ENCODE measurements around the gene DNAI1.

The DNAI1 gene

DNA sequence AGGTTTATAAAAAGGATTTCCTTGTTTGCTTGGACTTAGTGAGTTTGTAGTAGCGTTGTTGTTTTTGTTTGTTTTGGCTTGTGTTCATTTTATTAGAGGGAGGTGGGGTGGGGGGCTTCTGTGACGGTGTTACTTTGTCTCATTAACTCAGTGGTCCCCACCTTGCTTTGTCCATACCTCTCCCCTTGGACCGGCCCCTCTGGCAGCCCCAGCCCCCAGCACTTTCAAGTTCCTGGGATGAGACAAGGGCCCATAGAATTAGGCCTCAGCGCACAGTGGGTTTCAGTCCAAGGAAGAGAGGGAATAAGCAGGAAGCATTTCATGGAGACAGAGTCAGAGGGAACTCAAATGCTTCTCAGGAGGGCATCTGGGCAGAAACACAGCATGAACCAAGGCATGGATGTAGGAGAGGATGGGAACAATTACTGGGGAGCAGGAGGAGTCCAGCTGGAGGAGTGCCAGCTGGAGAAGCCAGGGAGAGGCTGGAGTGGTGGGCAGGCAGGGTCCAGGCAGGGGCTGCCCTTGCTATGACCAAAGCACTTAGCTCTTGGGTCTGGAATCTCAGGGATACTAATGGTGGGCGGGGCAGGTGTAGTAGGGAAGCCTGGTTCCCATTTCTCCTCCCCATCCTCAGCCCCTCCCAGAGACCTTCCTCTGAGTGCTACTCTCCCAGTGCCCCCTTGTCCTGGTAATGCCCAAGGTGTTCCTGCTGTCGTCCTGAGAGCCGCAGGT lies 87.7 kb downstream of the DNAI1 start:
- no peak for DNase-seq (ENCODE audit: low spot score)

DNA sequence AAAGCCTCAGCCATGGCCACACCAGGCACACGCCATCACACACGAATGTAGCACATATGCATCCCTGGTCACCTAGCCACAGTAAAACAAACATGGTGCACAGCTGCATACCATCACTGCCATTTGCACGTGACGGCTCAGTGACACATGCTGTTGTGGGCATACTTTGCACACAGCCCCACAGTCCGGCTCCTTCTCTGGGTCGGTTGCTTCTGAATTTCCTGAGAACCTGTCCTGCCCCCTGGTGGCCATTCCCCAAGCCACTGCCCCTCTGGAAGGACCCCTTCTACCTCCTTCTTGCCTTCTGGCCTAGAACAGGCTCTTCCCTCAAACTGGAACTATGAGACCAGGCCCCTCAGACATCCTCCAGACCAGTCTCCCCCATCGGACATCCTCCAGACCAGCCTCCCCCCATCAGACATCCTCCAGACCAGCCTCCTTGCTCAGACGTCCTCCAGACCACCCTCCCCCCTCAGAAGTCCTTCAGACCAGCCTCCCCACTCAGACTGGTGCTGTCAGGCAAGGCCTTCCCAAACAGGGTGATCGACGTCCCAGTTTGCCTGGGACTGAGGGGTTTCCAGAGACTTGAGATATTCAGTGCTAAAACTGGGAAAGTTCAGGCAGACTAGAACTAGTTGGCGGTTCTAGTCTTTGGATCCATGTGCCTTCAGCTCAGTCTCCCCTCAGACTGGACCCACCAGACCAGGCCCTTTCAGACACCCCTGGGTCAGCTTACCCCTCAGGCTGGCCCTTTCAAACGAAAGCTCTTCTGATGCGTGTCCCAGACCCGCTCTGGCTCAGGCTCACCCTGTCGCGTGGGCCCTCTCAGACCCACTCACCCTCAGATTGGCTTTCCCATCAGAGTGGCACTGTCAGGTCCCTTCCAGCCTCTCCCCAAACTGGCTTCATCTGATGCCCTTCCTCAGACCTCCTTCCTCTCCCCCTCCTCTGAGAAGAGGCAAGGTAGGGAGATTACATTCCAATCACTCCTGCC lies 88.5 kb downstream of the DNAI1 start:
- DNase-seq (ENCODE audit: low spot score), result peak; percentile 48

DNA sequence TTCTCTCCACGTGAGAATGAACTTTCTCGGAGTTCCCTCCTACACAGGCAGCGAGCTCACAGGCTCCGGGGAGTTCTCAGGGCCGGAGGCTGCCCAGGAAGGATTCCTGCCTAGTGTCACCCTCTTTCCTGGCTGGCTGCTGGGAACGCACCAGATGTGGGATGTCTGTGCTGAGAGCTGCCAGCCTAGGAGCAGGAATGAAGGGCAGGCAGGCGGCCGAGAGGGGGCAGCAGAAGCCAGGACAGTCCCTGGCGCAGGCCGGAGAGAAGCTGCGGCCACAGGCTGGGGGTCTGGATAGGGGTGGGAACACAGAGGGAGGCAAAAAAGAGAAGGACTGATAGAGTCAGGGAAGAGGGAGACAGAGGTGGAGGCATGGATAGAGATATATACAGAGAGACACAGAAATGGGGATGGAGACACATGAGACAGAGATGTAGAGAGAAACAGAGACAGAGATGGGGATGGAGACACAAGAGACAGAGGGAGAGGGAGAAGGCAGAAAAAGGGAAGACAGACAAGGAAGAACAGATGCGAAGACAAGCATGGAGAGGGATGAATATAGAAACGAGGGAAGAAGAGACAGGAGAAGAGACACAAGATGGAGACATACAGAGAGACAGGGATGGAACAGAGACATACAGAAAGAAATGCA lies 89.5 kb downstream of the DNAI1 start:
- DNase-seq (ENCODE audit: low spot score), result peak; percentile 41

DNA sequence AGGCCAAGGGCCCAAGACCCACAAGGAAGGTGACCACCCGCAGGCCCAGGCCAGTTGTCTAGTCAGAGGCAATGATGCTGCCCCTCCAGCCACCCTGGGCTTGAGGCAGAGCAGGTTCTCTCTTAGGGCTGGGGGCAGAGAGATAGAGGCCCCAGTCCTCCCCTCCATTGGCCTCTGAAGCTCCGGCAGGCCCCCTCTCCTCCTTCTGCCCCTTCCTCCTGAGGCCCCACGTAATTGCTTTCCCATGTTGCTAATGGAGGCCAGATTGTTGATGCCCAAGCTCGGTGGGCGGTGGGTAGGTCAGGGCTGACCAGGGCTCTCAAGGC lies 90.8 kb downstream of the DNAI1 start:
- no peak for DNase-seq (ENCODE audit: low spot score)

DNA sequence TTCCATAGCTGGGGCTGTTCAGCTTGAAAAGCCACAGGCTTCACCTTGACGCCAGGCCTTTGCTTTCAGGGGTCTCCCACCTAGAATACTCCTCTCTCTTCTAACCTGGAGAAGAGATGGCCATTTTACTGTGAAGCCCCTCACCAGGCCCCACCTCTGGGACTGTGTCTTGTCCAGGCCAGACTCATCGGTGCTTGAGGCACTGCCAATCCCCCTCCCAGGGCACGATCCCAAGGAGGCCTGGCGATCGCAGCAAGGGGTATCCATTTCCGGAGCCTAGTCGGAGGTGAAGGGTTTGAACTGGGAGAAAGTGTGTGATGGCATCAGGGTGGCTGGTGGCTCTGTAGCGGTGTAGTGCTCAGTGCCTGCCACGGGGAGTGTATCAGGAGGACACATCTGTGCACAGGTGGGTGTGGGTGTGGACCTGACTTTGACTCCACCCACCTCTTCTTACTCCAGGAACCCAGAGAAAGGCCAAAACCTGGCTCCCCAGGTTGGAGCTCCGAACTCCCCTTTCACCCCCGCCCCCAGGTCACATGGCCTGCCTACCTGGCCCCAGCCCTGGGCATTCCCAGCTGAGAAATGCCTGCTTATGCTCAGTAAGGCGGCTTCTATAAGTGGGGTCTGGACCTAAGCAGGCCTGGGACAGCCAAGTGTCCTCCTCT lies 91.5 kb downstream of the DNAI1 start:
- no peak for DNase-seq (ENCODE audit: low spot score)

DNA sequence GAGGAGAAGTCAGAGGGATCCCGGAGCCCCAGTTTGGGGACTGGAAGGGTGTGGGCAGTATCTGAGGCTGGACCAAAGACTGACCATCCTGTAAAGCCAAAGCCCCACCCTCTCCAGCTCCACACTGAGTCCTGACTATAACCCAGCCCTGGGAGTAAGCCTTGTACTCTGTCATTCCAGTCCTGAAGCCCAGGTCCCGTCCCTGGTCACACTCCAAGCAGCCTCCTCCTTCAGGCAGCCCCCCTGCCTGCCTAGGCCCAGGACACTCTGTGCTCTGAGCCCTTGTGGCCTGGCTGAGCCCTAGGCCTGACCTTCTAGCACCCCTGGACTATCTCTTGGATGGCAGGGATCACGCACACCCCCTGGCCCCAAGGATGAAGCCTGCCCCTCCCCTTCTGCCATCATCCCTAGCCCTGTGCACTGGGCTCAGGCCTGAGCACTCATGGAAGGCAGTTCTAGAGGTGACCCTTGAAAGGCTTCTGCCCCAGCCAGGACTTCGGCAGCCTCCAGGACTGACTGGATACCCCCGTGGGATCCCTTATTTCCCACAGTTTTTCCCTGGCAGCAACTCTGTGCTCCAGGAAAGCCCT lies 92.2 kb downstream of the DNAI1 start:
- DNase-seq (ENCODE audit: low spot score), result no peak

DNA sequence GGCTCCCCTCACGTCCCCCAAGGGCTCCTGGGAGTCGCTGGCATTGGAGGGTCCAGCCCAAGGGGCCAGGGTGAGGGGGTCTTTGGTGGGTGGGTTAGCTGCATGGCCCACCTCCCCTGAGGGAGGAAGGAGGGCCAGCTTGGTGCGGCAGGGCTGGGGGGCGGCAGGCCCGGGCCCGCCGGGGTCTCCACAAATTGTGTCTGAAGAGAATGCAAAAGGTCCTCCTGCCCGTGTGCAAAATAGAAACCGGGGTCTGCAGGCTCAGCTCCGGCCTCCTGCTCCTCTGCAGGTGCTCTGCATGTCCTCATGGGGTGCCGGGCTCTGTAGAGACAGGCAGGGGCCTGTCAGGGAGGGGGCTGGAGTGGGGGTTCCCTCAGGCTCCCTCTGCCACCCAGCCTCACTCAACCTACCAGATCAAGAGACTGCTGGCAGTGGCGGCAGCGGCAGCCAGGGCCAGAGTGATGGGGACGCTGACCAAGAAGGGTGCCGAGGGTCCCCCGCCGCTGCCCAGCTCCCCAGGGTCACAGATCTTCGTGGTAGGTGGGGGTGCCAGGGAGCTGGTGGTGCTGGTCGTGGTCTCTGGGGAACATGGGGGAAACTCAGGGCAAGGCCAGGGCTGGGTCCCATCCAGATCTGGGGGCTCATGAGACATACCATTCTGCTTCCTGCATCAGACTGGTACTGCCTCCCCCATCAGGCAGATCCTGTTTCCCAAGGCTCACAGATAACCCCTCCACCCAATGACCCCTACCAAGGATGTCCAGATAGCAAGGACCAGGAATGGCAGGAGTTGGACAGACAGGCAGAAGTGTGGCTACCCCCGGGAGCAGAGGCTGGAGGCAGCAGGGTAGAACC lies 93.4 kb downstream of the DNAI1 start:
- DNase-seq (ENCODE audit: low spot score), result no peak

DNA sequence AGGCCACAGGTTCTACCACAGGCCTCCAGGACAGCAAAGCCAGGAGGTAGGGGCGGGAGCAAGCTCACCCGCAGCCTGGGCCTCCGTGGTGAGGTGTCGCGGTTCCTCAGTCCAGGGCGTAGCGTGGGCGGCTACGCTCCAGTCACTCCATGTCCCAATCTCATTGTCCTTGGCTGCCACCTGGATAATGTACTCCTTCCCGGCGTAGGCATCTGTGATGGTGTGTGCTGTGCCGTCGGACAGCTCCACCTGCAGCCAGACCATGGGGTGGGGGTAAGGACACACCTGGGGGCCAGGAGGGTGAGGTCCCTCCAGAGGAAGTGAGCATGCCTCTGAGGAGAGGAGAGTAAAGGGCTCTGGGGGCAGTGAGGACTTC lies 94.0 kb downstream of the DNAI1 start:
- DNase-seq (ENCODE audit: low spot score), result no peak

DNA sequence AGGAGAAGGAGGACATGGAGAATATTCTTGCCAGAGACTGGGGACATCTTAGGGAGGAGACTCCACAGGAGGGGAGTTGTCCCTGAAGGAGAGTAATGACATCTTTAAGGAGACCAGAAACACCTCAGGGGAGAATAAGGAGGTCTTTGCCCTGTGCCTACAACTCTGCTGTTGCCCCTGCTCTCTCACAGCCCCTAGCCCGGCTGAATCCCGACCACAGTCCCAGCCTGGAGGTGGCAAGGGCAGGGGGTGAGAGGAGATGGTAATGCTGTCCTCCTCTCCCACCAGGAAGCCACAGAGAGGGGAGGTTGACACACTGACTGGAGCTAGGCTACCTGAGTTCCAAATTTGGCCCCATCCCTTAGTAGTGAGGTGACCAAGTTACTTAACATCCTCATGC lies 94.4 kb downstream of the DNAI1 start:
- no peak for DNase-seq (ENCODE audit: low spot score)

DNA sequence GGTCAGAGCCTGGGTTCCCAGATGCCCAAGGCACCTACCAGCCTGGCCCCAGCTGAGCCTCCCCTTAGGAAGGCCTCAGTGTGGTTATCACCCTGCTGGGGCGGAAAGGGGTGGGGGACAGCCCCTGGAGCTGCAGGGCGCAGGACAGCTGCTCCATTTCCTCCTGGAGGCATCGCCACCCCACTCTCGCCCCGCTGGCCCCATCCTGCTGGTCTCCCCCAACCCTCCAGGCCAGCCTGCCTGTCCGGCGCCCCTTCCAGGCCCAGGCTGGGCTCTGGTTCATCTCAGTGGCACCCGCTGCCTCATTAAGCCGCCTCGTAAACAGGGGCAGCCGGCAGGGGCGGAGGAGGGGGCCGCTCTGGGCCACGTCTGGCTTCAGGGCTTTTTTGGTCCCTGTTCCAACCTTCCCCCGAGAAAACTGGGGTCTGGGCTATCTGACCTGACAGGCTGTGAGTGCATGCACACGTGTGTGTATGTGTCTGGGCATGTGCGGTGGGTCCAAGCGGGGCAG lies 95.0 kb downstream of the DNAI1 start:
- DNase-seq (ENCODE audit: low spot score), result no peak

DNA sequence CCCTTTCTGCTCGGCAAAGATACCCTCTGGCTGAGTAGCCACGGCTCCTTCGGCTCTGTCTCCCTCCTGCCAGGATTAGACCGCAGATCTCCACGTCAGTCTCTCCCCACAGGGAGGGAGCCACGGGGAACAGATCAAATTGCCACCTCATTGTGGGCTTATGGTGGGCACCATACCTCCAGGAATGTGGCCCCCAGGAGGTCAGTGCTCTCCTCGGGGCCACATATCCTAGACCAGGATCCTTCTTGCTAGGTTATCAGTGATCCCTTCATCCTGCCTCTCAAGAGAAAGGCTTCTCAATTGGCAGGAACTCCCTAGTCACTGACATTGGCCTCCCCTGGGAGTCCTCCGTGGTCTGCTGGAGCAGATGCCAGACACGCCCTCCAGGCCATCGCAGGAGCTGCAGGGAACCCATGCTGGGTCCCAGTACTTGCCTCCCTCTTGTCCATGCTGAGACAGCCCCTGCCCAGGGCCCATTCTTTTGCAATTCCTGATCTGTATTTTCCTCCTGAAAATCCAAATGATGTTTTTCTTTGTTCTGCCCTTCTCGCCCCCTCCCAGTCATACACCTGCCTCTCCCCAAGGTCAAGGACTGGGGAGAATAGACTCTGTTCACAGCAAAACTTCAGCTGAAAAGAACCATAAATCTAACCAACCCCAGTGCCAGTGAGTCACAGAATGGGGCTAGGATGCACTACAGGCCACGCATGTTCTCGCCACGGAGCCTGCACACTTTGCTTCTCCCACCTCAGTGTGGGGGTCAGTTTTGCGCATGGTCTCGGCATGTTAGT lies 95.8 kb downstream of the DNAI1 start:
- no peak for DNase-seq (ENCODE audit: low spot score)

DNA sequence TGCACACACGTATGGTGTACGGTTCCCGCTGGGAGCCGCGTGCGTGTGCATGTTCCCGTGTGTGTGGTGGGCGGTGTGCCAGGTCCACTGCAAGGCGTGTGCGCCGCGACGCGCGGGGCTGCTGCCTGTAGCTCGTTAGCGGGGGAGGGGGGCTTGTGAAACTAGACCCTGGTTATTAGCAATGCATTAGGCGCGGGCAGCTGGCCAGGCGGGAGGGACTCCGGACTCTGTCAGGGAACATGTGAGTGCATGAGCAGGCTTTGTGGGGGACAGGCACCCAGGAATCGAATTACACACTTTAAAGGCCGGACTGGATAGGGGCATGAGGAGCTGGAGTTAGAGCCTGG lies 96.4 kb downstream of the DNAI1 start:
- DNase-seq (ENCODE audit: low spot score), result no peak

DNA sequence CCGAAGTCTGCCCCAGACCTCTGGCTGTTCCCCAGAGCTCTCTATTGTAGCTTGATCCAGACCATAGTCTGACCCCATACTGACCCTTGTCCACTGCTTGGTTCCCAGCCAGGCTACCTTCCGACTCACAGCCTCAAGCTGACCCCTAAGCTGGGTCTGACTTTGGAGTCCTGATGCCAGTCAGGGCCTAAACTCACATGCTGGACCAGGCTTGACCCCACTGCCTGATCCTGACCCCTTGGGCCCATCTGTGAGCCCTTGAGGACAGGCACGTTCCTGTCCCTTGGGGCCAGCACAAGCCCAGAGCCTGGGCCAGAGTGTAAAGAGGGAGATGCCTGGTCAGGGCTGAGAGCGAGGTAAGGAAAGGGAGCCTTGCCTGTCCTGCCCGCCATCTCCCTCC lies 96.9 kb downstream of the DNAI1 start:
- DNase-seq (ENCODE audit: low spot score), result no peak

DNA sequence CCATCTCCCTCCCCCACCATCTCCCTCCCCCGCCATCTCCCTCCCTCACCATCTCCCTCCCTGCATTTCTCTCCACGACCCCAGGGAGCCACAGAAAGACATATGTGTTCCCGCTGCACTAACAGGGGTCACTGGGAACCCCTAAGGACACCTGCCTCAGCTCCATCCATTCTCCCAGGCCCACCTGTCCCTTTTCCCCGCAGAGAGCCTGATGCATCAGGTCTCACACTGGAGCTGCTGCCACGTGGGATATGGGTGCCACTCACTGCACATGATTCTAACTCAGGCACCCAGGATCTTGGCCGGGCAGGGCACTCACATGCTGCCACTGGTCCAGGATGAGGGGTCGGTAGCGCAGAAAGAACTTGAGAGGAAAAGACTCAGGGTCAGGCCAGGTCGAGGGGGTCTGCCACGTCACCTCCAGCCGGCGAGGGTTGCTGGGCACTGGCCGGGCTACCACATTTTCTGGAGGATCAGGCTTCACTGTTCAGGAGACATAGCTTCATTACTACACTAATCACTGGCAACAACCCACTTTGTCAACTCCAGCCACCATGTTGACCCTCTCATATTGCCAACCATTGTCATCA lies 97.4 kb downstream of the DNAI1 start:
- no peak for DNase-seq (ENCODE audit: low spot score)

DNA sequence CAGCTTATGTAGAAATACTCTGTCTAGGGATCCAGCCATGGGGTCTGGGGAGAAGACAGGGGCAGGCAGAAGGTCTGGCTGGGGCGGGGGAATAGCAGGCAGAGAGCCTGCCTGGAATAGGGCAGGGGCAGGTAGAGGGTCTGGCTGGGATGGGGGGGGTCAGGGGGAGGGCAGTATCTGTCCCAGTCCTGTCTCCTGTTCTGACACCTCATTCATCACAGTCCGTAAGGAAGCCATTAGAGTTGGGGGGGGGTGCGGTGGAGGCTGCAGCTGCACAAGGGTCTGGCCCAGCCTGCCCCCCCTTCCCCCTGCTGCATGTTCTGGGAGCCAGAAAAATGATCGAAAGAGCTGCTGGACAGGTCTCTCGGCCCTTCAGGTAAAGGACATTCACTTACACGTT lies 98.3 kb downstream of the DNAI1 start:
- DNase-seq (ENCODE audit: low spot score), result no peak

DNA sequence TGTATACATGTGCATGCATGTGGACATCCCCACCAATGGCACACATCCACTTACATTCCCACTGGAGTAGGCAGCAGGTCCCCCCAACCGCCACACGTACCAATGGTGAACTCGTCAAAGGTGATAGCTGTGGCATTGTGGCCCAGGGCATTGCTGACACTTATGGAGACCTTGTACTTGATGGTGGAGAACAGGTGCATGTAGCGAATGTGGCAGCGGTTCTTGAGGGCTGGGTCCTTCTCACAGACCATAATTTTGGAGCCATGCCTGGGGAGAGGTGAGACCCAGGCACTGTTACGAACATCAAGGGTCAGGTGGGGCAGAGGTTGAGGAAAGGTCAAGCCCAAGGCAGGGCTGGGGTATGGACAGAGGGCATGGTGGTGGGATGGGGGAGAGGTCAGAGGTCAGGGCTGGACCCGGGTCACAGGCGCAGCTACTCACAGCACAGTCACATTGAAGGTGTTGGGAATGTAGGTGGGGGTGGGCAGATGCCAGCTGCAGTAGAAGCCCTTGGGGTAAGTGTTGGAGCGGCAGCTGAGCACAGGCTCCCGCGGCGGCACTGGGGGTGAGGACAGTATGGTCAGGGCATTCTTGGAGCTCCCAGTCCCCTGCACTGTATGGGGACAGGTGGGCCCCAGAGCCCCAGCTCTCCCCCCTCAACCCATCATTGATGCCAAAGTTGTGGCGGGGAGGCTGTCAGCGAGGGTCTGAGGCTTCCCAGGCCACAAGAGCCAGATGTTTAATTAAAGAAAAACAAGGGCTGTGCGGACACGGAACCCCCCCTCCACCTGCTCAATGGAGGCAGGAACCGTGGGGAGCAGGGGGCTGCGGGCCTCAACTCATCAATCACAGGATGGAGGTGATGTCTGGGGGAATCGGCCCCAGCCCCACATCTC lies 99.1 kb downstream of the DNAI1 start:
- DNase-seq (ENCODE audit: low spot score), result no peak

DNA sequence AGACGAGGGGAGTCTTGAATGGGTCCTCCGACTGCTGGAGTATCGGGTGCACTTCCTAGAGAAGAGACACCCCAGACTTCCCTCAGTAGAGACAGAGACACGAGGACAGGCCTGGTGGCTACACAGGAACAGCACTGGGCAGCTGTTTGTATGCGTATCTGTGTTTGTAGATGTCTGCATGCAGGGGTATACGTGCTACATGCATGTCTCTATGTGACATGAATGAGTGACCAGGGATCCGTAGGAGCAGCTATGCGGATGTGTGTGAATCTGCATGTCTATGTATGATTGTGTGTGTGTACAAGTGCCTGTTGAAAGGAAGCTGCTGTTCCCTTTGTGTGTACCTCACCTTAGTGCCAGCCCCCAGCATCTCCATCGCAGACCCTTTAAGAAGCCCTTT lies 99.8 kb downstream of the DNAI1 start:
- no peak for DNase-seq (ENCODE audit: low spot score)

DNA sequence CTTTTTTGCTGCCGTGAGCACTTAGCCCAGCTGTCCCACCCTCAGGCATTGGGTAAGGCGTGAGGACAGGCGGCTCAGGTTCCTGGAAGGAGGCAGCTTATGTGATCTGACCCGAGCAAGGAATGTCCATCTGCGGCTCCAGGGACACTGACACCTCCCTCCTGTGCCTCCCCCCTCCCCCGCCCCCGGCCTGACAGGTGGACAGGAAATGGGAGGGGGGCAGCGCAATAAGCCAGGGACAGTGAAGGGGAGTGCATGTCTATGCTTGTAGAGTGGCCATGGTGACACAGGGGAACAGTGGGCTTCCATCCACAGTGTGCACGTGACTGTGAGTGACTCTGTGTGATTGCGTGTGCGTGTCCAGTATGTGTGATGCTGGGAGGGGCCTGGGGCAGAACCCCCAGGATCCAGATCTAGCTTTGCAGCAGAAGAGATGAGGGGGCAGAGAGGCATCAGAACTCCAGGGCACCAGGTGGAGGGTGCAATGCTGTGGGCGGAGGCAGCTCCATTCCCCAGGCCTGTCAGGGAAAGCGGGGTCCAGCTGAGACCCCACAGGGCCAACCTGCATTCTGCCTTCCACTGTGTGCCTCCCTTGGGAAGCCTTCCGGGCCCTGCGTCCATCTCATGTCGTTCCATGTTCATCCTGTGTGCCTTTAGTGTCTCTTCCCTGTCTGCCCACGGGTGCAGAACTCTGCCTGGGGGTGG lies 100.5 kb downstream of the DNAI1 start:
- DNase-seq (ENCODE audit: low spot score), result no peak

Measured in LoVo (cell line).